HepG2 (cell line): ENCODE results near the gene SRP14. TPM values are rescaled to one million over a fixed set of nuclear protein-coding genes. Genes with fewer than 3 reads are reported as not detected.

ENCODE experiments used
- DPF2 ChIP-seq: sonication (generic); formaldehyde crosslinking; IDR thresholded peaks from 2 replicates; pipeline ENCODE4 v1.4.0; 2020; ENCODE audit warnings: mild to moderate bottlenecking, low read depth, missing genetic modification reagents, borderline replicate concordance
- GATAD1 ChIP-seq: IDR thresholded peaks from 2 replicates; pipeline ENCODE4 v1.6.1; 2016; ENCODE audit warnings: missing genetic modification reagents, missing compliant biosample characterization
- HNRNPL ChIP-seq: fragments of 200-400 bp; formaldehyde crosslinking; IDR thresholded peaks from 2 replicates; pipeline ENCODE4 v1.6.1; 2017; ENCODE audit warnings: mild to moderate bottlenecking, low read depth, low read length
- KDM3A ChIP-seq: IDR thresholded peaks from 2 replicates; pipeline ENCODE4 v1.6.1; 2018; ENCODE audit warnings: low read depth, missing compliant biosample characterization
- LBX2 ChIP-seq: sonication (generic); formaldehyde crosslinking; IDR thresholded peaks from 2 replicates; pipeline ENCODE4 v1.5.0; 2020; ENCODE audit warnings: missing genetic modification reagents, mild to moderate bottlenecking, borderline replicate concordance
- MAFG ChIP-seq: sonication (generic); formaldehyde crosslinking; IDR thresholded peaks from 2 replicates; pipeline ENCODE4 v1.5.1; 2020; ENCODE audit warnings: mild to moderate bottlenecking, missing genetic modification reagents
- PHF5A ChIP-seq: IDR thresholded peaks from one replicate; pipeline ENCODE4 v1.6.1; 2018; ENCODE audit warnings: low read depth, missing genetic modification reagents; ENCODE audit not compliant: unreplicated experiment
- SNRNP70 ChIP-seq: fragments of 200-400 bp; formaldehyde crosslinking; IDR thresholded peaks from 2 replicates; pipeline ENCODE4 v1.6.1; 2017; ENCODE audit warnings: mild to moderate bottlenecking, low read depth, low read length, moderate library complexity
- TBP ChIP-seq: sonication (generic); formaldehyde crosslinking; IDR thresholded peaks from 2 replicates; pipeline ENCODE4 v1.5.0; 2020; ENCODE audit warnings: missing genetic modification reagents
- TEAD3 ChIP-seq: optimal IDR thresholded peaks from 2 replicates; pipeline ENCODE3; 2016; ENCODE audit warnings: borderline replicate concordance
- THYN1 ChIP-seq: sonication (generic); formaldehyde crosslinking; IDR thresholded peaks from 2 replicates; pipeline ENCODE4 v1.8.1; 2023; ENCODE audit warnings: low read depth, mild to moderate bottlenecking, moderate library complexity, missing genetic modification reagents, borderline replicate concordance
- ZFAT ChIP-seq: sonication (generic); formaldehyde crosslinking; conservative IDR thresholded peaks from 2 replicates; pipeline ENCODE4 v1.8.1; 2023; ENCODE audit warnings: missing genetic modification reagents, inconsistent platforms
- ZFP82 ChIP-seq: sonication (generic); formaldehyde crosslinking; IDR thresholded peaks from 2 replicates; pipeline ENCODE4 v1.5.1; 2020; ENCODE audit warnings: mild to moderate bottlenecking, missing genetic modification reagents, borderline replicate concordance
- ZNF18 ChIP-seq: sonication (generic); formaldehyde crosslinking; IDR thresholded peaks from 2 replicates; pipeline ENCODE4 v1.8.0; 2022; ENCODE audit warnings: mild to moderate bottlenecking, missing genetic modification reagents; ENCODE audit not compliant: insufficient replicate concordance
- ZNF607 ChIP-seq: sonication (generic); formaldehyde crosslinking; IDR thresholded peaks from 2 replicates; pipeline ENCODE4 v1.5.1; 2020; ENCODE audit warnings: missing genetic modification reagents, mild to moderate bottlenecking, borderline replicate concordance
- ZNF790 ChIP-seq: sonication (generic); formaldehyde crosslinking; IDR thresholded peaks from 2 replicates; pipeline ENCODE4 v1.8.0; 2022; ENCODE audit warnings: missing genetic modification reagents, mild to moderate bottlenecking, borderline replicate concordance
- polyA plus RNA-seq, 8 experiments: library from polyadenylated mRNA; depleted of rRNA in 3 of 8; stranded (reverse) in 7 of 8; unstranded in 1 of 8; fragments of >200 nt; fragmentation: Illumina TruSeq in 4 of 8; extraction: Trizol in 4 of 8; gene quantifications; 2 replicates each; pipeline versions ENCODE4 v1.2.1 to v1.2.3, GENCODE V29; 2011 to 2016; ENCODE audit warnings: low read depth in 4 of 8, missing spikeins in 1 of 8, mixed read lengths in 1 of 8; ENCODE audit not compliant: insufficient read depth in 1 of 8
- total RNA-seq, 5 experiments: library from RNA; depleted of rRNA; stranded (reverse); fragments of >200 nt; fragmentation: Illumina TruSeq; extraction: Trizol; gene quantifications; 2 replicates each; pipeline ENCODE4 v1.2.3, GENCODE V29; 2016; ENCODE audit warnings: low read depth in 1 of 5
- TF ChIP-seq, protein P1 (sequence below): IDR thresholded peaks from 2 replicates; pipeline ENCODE4 v1.6.1; 2016; ENCODE audit warnings: low read depth, missing genetic modification reagents, missing compliant biosample characterization
- TF ChIP-seq, protein P2 (sequence below): sonication (generic); formaldehyde crosslinking; IDR thresholded peaks from 2 replicates; pipeline ENCODE4 v1.4.0; 2020; ENCODE audit warnings: missing genetic modification reagents, low read depth, mild to moderate bottlenecking, borderline replicate concordance
- TF ChIP-seq, protein P3 (sequence below): sonication (generic); formaldehyde crosslinking; IDR thresholded peaks from 2 replicates; pipeline ENCODE4 v1.4.0; 2020; ENCODE audit warnings: missing genetic modification reagents, borderline replicate concordance

The SRP14 gene
- total and polyA plus RNA-seq, 2 of the 13 experiments (the other 11 are each of a cell fraction or from before 2014, with no cell fraction given): 208 to 356 TPM

- TF ChIP-seq, protein P1, sequence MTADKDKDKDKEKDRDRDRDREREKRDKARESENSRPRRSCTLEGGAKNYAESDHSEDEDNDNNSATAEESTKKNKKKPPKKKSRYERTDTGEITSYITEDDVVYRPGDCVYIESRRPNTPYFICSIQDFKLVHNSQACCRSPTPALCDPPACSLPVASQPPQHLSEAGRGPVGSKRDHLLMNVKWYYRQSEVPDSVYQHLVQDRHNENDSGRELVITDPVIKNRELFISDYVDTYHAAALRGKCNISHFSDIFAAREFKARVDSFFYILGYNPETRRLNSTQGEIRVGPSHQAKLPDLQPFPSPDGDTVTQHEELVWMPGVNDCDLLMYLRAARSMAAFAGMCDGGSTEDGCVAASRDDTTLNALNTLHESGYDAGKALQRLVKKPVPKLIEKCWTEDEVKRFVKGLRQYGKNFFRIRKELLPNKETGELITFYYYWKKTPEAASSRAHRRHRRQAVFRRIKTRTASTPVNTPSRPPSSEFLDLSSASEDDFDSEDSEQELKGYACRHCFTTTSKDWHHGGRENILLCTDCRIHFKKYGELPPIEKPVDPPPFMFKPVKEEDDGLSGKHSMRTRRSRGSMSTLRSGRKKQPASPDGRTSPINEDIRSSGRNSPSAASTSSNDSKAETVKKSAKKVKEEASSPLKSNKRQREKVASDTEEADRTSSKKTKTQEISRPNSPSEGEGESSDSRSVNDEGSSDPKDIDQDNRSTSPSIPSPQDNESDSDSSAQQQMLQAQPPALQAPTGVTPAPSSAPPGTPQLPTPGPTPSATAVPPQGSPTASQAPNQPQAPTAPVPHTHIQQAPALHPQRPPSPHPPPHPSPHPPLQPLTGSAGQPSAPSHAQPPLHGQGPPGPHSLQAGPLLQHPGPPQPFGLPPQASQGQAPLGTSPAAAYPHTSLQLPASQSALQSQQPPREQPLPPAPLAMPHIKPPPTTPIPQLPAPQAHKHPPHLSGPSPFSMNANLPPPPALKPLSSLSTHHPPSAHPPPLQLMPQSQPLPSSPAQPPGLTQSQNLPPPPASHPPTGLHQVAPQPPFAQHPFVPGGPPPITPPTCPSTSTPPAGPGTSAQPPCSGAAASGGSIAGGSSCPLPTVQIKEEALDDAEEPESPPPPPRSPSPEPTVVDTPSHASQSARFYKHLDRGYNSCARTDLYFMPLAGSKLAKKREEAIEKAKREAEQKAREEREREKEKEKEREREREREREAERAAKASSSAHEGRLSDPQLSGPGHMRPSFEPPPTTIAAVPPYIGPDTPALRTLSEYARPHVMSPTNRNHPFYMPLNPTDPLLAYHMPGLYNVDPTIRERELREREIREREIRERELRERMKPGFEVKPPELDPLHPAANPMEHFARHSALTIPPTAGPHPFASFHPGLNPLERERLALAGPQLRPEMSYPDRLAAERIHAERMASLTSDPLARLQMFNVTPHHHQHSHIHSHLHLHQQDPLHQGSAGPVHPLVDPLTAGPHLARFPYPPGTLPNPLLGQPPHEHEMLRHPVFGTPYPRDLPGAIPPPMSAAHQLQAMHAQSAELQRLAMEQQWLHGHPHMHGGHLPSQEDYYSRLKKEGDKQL: no peak
- TF ChIP-seq DPF2 (CRISPR knock-in tag) (no peak), ZFAT (CRISPR knock-in tag) (no peak), MAFG (no peak), LBX2 (CRISPR knock-in tag) (no peak), PHF5A (CRISPR knock-in tag) (no peak), GATAD1 (no peak), SNRNP70 (no peak), KDM3A (CRISPR knock-in tag) (no peak), ZNF607 (CRISPR knock-in tag) (no peak), HNRNPL (no peak), ZNF790 (no peak), TBP (CRISPR knock-in tag) (no peak), ZFP82 (no peak), THYN1 (CRISPR knock-in tag) (no peak), ZNF18 (CRISPR knock-in tag) (no peak), TEAD3 (CRISPR knock-in tag) (no peak)
- TF ChIP-seq, protein P2, sequence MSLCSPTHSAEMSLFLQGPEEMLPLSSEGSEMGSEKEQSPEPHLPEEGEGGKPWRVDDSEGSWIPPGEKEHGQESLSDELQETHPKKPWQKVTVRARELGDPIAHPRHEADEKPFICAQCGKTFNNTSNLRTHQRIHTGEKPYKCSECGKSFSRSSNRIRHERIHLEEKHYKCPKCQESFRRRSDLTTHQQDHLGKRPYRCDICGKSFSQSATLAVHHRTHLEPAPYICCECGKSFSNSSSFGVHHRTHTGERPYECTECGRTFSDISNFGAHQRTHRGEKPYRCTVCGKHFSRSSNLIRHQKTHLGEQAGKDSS (CRISPR knock-in tag): 0 out of 2 replicates have a peak, but pooled peaks have one; percentile 23
- TF ChIP-seq, protein P3, sequence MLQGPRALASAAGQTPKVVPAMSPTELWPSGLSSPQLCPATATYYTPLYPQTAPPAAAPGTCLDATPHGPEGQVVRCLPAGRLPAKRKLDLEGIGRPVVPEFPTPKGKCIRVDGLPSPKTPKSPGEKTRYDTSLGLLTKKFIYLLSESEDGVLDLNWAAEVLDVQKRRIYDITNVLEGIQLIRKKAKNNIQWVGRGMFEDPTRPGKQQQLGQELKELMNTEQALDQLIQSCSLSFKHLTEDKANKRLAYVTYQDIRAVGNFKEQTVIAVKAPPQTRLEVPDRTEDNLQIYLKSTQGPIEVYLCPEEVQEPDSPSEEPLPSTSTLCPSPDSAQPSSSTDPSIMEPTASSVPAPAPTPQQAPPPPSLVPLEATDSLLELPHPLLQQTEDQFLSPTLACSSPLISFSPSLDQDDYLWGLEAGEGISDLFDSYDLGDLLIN: no peak
Measured at GRCh38 chr15:40040770-40041169, 1.8 kb upstream of the SRP14 start (continued).
